Measurements from ENCODE around the gene NR3C1. TPM values are rescaled to one million over a fixed set of nuclear protein-coding genes. Genes with fewer than 3 reads are reported as not detected.

Gene NR3C1
- total RNA-seq, 1 experiment from 2014 or later, result 16.0 TPM

- TF ChIP-seq ZBTB33 (IDR thresholded peaks at IDR 0.05; ENCODE audit: extremely low read depth, insufficient replicate concordance, low read length) (no peak), SP1 (IDR thresholded peaks at IDR 0.05; ENCODE audit: low read depth) (no peak)
Observed at GRCh38 chr5:143402017-143402552, 1.4 kb downstream of the NR3C1 start (continued).

GRCh38 chr5:143401227-143402016, 2.1 kb downstream of the NR3C1 start:
- ATAC-seq (no peak), DNase-seq (ENCODE audit: low read depth, low spot score) (no peak)
- intact Hi-C loops (cut with micrococcal nuclease), result loop anchor here (2.0 to 5.0 kb wide), 3 partner anchors 157 to 426 kb away; no protein-coding TSS in a partner anchor
- no peaks in the 10 kb centered on the region for H3K27me3 ChIP-seq (ENCODE audit: insufficient read depth, low read length)
- peak overlapping the region in 1 of 2 experiments; percentile 77; a peak in 2 of 4 replicates for H3K4me3 ChIP-seq (replicated peaks in 1 of 2; ENCODE audit: low read depth in 1 of 2, low read length in 2 of 2)
- ChIA-PET POLR2A (no interaction called here), CTCF (interaction anchor here (1.3 kb wide), 1 partner anchor 12 kb away, joined by 3 read pairs; no protein-coding TSS in a partner anchor), RAD21 (ENCODE audit: low non-redundant PET in 1 of 2, low total read pairs in 2 of 2, uncharacterized antibody in 2 of 2, unreplicated experiment in 2 of 2) (no interaction called here)
- H4K20me1 ChIP-seq (ENCODE audit: insufficient read depth), result no peaks in the 10 kb centered on the region
- no peaks in the 10 kb centered on the region for H3K9me3 ChIP-seq (ENCODE audit: control insufficient read depth in 1 of 2, insufficient read depth in 1 of 2, low read depth in 1 of 2, low read length in 2 of 2)
- no peaks in the 10 kb centered on the region for H3K9me2 ChIP-seq (ENCODE audit: insufficient read depth)
- peak overlapping the region; percentile 93 for H3K4me2 ChIP-seq (ENCODE audit: low read length)
- TF ChIP-seq ELF1 (IDR thresholded peaks at IDR 0.05; ENCODE audit: borderline replicate concordance, low read depth) (no peak), TCF7L2 (IDR thresholded peaks at IDR 0.05; ENCODE audit: borderline replicate concordance, extremely low read depth, insufficient read depth, insufficient read length) (no peak), ATF3 (IDR thresholded peaks at IDR 0.05) (no peak), POLR2AphosphoS5 (IDR thresholded peaks at IDR 0.05; ENCODE audit: low read depth, low read length) (no peak), YY1 (IDR thresholded peaks at IDR 0.05; ENCODE audit: extremely low read depth, insufficient replicate concordance, low read depth, low read length) (no peak), CTCF (IDR thresholded peaks at IDR 0.05 in 2 of 3, conservative IDR thresholded peaks at IDR 0.05 in 1 of 3; ENCODE audit: borderline replicate concordance in 1 of 3, insufficient read depth in 1 of 3, low read depth in 2 of 3, low read length in 2 of 3) (no peak), EZH2phosphoT487 (IDR thresholded peaks at IDR 0.05; ENCODE audit: borderline replicate concordance) (no peak), ZNF274 (IDR thresholded peaks at IDR 0.05; ENCODE audit: low read depth, low read length) (no peak), SP1 (IDR thresholded peaks at IDR 0.05; ENCODE audit: low read depth) (no peak)
- H3K27ac ChIP-seq (ENCODE audit: low read depth, low read length), result no peak overlapping the region
- 0 out of 2 replicates have a peak overlapping the region, but pooled peaks have one; percentile 71 for H3K9ac ChIP-seq (ENCODE audit: low read length)
- peaks cover 39% of the 10 kb centered on the region; the same call in 1 of the 2 replicates for H3K79me2 ChIP-seq (ENCODE audit: insufficient read depth, low read length)
- no TSS peak for BruUV-seq (replicated peaks)
- H3K4me1 ChIP-seq (ENCODE audit: control insufficient read depth in 1 of 2, insufficient read depth in 2 of 2, low read length in 2 of 2), result peaks cover 9 to 14% of the 10 kb centered on the region in 2 experiments; a peak in 2 of 4 replicates
- no peak overlapping the region for H2AFZ ChIP-seq (ENCODE audit: low read depth, low read length, poor library complexity, severe bottlenecking)
- H3K36me3 ChIP-seq (ENCODE audit: control insufficient read depth in 1 of 2, insufficient read depth in 2 of 2, low read length in 2 of 2), result peaks cover 0 to 6% of the 10 kb centered on the region in 2 experiments; a peak in 1 of 4 replicates

All from HCT116 (cell line).